GM12891 (cell line): ENCODE measurements around the gene TMEM156.

Experiments used
- POLR2A ChIP-seq: IDR thresholded peaks from 2 replicates; pipeline ENCODE4 v1.6.1; 2011; ENCODE audit warnings: low read depth, low read length, control low read depth
- POLR2AphosphoS5 ChIP-seq: IDR thresholded peaks from 2 replicates; pipeline ENCODE4 v1.6.1; 2011; ENCODE audit warnings: low read depth, low read length, control low read depth
- SPI1 ChIP-seq: IDR thresholded peaks from 2 replicates; pipeline ENCODE4 v1.6.1; 2011; ENCODE audit warnings: low read depth, low read length, control low read depth
- TAF1 ChIP-seq: IDR thresholded peaks from 2 replicates; pipeline ENCODE4 v1.6.1; 2011; ENCODE audit warnings: low read depth, low read length, control low read depth

DNA sequence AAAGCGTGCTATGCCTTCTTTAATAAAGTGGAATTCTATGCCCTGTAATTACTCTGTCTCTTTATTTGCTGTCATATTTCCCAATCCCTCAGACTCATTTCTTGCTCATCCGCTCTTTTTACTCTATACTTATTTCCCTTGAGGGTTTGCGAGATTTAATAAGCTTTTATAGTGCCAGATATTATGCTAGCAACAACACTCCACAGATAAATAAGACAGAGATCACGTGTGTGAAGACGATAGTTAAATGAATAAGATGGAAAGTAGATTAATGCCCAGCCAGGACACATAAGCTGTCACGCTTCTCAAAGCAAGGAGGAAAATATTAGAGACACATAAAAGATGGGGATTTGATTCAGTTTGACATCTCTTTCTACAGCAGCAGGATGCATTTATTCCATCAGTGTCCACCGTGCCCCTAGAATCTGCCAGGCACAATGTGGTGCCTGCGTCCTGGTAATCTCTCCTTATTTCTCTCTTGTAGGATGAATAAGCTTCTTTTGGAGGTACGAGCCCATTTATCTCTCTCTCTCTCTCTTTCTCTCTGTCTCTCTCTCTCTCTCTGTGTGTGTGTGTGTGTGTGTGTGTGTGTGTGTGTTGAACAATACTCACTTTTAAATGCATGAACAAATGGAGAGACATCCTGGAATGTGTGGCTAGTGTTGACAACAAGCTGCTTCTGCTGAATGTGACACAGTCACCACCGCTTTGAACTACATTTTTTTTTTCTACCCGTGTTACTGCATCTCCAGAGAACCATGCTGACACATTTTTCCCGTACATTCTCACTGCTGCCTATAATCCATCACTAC, 48.2 kb downstream of the TMEM156 start:
- TF ChIP-seq POLR2A (no peak), TAF1 (no peak), POLR2AphosphoS5 (no peak), SPI1 (no peak)
